GM19328 (cell line): Measurements from ENCODE around the gene NEURL4.

Source experiments
- ATAC-seq: cut with Tn5 transposase; IDR thresholded peaks from one replicate; pipeline ENCODE4 v1.9.1; 2021; ENCODE audit warnings: mild to moderate bottlenecking, moderate library complexity; ENCODE audit not compliant: unreplicated experiment

Gene NEURL4

DNA sequence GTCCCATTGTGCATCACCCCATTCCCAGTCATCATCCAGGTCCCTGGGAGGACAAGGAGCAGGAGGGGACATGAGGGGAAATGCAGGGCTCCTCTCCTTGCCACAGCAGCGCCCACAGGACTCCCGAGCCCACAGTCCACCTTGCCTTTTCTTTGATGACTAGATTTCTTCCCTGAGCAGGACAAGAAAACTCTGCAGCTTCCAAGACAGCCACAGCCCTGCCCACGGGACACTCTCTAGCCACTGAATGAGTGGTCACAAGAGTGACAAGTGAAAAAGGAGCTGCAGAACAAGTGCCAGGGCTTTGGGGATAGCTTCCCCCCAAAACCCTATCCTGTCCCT, 4.7 kb downstream of the NEURL4 start:
- no peak for ATAC-seq

DNA sequence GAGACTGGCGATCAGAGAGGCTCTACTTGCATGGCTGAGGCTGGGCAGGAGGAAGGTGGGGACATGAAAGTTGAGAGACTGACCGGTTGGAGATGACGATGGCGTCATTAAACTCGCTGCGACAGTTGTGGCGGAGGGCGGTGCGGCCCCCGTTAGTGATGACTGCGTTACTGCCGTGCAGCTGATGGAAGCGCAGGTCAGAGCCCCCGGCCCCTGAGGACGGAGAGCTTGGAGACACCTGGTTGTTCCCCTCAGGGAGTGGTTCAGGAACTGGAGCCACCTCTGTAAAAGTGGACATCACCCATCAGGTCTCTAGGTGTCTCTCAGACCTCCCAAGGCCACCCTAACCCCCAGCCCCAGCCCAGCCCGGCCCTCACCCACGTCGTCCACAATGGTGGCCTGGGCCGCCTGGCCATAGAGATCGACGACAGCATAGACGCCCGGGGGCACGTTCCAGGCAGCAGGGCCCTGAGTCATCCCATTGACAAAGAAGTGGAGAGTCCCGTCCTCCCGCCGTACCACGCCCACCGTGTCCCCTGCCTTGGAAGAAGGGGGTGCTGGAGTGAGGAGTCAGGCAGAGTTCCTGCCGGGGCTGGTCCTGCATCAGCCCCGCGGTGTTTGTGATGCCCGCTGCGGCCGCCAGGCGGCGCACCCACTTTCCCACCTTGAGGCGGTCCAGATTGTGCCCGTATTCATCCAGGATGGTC, 5.3 kb downstream of the NEURL4 start:
- no peak for ATAC-seq

DNA sequence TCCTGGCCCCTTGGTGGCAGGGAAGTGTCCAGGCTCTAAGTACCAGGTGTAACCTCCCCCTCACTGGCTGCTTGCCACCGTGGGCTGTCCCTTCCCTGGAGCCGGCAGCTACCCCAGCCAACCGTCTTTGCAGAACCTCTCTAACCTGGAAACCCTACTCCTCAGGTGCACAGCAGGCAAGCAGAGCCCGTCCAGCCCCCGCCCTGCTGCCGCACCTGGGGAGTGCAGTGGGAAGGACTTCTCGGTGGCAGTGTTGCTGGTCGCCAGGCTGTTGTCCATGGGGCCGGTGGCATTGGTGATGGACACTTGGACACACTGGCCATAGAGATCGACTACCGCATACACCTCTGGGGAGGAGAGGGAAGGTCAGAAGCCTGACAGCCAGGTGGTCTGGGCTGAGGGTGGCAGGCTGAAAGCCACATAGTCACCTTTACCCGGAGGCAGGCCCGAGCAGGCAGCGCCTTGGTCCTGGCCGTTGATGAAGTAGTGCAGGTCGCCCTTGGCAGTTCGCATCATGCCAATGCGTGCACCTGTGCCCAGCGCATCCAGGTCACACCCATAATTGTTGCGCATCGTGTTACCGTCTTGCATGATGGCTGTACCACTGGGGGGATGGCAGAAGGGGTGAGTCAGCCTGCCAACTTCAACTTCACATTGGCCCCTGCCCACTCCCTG, 6.5 kb downstream of the NEURL4 start:
- ATAC-seq = no peak

DNA sequence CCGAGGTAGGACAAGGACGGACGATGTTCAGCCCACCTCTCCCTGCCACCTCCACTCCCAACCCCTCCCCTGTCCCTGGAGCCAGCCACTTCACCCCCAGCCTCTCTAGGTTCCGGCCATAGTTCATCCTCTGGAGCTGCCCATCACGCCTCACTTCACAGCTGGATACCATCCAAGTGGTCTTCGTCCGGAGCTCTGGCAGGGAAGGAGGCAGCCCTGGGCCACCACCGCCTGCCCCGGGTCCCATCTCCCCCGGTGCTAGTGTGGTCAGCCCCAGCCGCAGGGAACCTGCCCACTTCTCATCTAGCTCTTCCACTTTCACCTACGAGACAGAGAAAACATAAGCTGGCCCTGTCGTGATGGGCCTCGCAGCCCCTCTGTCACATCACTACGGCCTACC, 7.7 kb downstream of the NEURL4 start:
- no peak for ATAC-seq

DNA sequence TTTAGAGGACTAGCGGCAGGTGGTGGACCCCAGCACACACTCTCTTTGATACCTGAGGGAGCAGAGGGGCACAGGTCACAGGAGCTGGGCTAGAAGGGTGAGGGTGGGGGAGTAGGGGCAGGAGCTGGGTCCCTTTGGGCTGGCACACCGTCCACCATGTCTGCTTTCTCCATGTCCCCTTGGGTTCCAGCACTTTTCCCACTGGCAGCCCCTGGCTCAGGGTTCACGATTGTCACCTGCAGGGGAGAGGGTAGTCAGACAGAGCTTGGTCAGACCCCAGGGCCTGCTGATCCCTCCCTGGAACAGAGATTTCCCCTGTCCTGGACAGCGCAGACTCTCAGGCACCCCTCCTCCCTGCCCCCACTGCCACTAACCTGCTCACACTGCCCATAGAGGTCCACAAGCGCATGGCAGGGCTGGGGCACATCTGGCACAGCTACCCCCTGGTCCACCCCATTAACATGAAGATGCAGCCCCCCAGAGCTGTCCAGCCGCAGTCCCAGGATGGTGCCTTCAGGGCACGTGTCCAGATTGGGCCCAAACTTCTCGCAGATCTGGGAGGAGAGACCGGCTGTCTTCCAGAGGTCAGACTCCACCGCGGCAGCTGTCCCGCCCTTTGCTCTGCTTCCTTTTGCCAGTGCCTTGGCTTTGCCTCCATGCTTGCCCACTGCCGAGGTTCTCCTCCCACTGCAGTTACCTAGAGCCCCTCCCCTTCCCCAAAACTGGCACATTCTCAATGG, 10.8 kb downstream of the NEURL4 start:
- no peak for ATAC-seq

DNA sequence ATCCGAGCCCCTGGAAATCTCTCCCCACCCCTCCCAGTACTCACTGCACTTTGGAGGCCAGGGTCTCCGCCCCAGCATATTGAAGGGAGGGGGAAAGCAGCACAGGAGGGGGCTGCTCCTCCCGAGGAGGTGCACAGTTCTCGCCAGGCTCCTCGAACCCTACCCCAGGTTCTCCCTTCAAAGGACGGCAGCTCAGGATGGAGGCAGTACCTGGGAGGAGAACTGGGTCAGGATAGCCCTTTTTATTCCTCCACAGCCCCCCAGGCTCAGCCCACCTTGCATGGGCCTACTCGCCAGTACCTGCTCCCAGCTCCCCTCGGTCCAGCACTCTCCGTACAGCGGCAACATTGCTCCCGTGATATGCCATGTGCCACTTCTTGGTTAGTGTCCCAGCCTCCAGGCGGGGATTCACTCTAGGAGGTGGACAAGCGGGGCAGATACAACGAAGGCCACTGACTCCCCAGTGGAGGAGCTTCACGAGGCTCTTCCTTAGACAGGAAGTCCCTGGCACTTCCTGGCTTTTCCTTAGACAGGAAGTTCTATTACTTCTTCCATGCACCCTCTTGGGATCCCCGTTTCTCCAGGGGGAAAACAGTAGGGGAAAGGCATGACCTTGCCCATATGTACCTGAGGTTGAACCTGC, 11.9 kb downstream of the NEURL4 start:
- no peak for ATAC-seq

DNA sequence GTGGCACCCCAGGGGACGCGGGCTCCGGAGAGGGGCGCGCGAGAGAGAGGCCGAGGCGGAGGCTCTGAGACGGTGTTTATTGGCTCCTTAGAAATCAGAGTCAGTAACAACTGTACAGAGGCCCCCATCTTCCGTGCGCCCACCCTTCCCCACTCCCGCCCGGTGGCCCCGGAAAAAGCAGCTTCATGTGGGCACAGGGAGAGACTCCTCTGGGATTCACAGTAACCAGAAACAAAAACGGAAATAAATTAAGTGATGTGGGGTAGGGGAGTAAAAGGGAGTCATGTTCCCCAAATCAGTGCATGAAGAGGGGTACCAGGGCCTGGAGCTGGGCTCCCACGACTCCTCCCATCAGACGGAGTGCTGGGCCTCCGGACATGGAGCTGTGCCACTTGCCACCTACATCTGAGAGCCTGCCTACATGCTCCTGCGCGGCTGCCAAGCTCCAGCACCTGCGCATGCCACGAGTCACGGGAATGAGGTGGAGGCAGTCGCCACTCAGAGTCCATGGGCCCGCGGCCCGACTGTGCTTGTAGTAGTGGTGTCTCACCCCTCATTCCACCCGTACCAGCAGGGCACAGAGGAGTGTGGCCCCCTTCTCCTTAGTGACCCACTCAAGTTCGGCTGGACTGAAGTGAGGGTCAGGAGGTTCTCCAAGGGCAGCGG, 13.4 kb downstream of the NEURL4 start:
- ATAC-seq = no peak

DNA sequence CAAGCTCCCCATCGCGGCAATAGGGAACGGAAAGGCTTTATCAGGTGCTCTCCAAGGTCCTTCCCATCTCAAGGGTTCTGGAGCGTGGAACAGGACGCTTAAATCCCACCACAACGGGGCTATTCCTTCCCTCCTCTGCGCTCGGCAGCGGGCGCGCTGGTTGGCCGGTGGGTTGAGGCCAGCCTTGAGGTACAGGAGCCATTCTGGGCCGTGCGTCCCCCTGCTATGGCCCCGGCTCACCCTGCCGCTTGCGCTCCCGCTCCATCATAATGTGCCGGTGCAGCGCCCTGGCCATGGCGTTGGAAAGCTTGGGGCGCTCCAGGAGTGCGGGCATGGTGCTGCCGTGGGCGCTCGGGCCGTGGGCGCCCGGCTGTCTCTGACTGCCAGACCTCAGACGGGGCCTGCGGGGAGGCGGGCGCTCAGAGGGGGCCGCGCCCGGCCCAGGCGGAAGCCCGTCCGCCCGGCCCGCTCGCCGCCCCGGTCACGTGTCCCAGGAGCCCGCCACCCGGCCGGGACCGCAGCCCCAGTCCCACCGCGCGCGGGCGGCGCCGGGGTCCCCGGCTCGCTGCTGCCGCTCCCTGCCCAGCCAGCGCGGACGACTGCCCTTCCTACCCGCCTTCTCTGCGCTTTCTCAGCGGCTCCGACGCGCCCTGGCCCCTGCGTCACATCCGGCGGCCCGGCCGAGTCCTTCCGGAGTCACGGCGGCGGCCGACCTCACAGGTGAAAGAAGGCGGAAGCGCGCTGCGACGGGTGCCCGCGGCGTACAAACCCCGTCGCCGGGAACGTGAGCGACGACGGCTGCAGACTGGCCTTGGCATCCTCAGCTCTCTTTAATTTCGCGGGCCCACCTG, 14.2 kb downstream of the NEURL4 start, which contains the start of gene GPS2:
Gene GPS2 (minus strand): TSS at position 642 of the 851 bp plus-strand sequence. CDS start 308 bp downstream, at position 334.
- ATAC-seq = peak; percentile 64

DNA sequence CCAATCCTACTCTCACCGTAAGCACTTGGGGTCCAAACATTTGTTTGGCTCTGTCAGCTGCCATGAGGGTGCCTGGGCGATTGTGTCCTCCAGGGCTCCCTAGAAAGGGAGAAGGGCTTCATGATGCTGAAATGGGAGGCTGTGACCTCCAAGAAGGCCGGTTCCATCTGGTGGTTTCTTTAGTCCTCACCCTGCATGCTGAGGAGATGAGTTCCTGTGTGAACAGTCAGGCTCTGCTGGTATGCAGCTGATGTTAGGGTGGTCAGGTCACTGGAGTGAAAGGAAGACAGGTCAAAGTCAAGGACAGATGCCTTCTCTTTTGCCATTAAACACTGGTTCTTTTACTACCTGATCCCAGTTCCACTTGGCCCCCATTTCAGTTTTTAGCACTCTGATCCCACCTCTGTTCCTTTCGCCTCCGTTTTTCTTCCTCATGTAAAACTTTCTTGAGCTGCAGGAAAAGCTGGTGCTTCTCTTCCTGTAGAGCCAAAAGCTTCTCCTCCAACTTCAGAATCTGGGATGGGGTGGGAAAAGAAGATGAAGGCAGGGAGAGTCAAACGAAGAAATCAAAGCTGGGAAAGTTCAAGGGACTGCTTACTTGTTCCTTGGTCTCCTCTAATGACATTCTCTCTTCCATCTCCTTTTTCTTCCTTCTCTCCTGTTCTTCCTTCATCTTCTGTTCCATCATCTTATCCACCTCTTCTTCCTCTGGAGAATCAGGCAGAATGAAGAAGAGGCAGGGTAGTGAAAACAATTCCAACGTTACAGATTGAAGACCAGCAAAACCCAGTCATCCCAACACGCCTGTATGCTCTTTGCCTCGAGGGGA, 15.0 kb downstream of the NEURL4 start:
- ATAC-seq = no peak

DNA sequence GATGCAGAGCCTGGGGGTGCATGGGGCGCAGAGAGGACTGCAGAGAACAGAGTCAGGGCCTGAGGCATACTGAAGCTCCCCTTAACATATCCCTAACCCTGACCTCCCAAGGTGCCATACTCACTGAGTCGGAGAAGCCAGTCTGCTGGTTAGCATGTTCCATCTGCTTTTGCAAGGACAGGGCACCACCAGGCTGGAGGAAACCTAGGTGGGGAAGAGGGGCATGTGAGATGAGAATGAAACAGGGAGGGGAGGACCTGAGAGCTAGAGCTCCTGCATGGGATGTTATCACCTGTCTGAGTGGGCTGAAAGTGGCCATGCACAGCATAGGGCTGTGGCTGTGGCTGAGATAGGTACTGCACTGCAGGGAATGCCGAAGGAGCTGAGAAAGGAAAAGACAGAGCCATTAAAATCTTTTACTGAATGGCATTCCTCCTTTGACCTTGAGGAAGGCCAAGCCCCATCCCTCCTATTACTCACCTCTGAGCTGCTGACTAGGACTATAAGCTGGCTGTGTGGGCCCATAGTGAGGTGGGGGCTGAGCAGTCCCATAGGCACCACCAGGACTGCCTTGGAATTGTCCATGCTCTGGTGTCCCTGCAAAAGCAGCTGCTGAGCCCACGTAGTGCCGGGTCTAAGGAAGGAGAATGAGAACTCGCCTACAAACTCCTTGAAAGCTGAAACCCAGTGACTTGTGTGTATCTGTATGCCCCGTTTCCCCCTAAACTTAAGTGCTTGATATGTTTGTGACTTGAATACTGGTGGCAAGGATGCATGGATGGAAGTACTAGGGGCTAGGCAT, 15.8 kb downstream of the NEURL4 start:
- ATAC-seq = no peak

DNA sequence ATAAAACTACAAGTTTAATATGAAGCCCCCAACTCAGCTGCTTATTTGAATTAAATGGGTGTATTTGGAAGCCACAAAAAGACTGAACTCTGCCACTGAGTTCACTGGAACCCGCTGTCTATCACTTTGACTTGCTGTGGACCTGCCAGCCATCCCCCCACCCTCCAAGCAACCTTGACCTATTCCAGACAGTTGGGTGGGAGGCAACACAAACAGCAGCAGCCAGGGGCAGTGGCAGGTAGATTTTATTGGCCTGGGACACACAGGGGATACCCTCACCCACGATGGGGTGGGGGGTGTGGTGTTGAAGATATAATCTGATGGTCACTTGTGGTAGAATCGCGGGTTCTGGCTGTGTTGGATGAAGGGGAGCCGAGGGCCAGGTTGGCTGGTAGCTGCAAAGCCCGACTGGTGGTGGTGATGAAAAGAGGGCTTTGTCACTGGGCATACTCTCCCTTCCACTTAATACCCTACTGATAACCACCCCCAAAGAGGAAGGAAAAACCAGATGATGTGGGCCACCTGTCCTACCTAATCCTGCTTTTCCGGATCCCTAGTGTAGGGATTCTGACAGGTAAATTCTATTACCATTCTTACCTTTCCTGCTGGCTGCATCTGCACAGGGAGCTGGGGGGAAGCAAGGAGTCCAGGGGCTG, 16.6 kb downstream of the NEURL4 start:
- ATAC-seq = no peak

DNA sequence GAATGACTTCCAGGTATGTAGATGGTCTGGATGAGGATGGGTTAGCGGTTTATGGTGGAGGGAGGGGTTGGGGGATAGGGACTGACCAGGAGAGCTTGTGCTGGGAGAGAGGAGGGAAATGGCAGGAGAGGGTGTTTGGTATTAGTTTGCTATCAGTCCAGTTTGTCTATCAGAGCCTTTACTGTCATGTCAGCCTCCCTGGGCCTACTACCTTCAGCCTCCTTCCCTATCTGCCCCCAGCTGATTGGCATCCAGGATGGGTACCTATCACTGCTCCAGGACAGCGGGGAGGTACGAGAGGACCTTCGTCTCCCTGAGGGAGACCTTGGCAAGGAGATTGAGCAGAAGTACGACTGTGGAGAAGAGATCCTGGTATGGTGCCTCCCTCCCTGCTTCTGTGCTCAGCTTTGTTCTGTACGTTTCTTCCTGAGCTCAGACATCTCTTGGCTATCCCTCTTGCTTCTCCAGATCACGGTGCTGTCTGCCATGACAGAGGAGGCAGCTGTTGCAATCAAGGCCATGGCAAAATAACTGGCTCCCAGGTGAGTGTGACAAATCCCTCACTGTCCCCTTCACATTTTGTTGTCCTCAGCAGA, 17.9 kb downstream of the NEURL4 start:
- no peak for ATAC-seq

DNA sequence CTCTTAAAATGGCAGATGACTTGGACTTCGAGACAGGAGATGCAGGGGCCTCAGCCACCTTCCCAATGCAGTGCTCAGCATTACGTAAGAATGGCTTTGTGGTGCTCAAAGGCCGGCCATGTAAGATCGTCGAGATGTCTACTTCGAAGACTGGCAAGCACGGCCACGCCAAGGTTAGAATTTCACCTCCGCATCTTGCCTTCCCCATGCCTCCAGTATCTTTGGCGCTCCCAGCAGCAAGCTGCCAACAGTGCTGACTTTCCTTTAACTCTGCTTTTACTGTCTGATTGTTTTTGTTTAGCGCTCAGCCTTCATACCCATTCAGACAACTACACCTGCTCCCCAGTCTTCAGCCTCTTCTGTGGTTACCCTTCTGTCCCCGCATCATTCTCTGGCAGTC, 19.5 kb downstream of the NEURL4 start:
- no peak for ATAC-seq

DNA sequence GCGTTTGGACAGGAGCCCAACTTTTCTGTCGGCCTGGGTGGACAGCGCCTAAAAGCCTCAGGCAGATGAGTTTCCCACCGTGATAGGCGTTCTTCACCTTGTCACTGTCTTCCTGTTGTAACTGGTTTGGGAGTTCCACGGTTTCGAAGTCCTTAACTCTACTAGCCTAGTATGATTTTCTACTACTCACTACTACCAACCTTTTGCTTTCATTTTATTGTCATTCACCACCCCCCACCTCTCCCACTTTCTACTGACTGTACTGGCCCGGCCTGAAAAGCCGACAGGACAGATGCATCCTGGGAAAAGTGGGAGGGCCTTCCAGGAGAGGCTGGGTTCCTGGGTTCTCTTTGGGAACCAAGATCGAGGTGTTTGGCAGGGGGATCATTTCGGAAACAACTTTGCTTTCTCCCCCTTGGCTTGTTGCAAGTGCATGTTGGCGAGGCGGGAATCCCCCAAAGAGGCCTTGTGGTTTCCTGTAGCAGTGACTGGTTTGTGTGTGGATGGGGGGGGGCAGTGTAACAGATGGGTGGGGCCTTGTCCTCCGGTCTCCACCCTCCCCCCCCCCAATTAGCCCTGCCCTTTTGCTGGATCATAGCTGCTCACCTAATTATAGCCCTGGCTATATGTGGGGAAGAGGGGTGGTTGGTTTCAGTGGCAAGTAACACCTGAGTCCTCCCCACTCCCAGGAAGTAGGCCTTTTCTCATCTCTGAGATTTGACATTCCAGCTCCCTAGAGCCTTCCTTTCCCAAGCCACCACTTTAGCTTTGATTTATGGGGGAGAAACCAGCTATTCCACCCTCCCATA, 20.3 kb downstream of the NEURL4 start:
- ATAC-seq = no peak

DNA sequence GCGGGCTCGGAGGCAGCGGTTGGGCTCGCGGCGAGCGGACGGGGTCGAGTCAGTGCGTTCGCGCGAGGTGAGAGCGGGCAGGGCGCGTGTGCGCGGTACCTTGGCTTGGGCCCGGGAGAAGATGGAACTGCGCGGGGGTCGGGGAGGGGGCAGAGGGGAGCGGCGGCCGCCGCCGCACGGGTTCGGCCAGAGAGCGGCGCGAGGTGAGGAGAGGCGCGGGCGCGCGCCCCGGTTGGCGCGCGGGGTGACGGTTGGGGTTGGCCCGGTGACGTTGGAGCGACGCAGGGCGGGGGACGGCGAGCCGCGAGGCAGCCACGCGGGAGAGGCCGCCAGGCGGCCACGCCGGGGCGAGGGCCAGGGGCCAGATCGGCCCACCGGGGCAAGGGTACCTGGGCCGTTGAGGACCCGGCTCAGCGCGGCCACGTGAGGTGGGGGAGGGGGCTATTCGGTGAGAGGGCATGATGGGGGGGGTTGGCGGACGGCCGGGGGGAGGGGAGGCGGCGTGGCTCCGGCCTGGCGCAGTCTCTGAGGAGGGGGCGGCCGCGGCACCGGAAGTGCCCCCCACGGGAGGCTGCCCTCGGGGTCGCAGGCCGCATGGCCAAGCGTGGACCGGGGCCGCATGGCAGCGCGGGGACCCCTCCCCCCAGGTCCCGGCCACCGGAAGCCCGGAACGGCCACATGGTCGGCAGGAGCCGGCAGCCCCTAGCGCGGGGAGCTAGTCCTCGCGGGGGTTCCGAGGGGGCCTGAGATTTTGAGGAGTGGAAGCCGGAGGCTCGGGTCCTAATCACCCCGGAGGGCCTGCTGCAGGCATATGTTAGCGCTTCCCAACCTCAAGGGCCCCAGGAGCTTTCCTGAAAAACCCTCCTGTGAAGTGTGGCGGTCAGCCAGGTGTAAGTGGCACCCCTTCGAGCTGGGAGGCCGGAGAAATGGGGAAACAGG, 21.2 kb downstream of the NEURL4 start:
- ATAC-seq = no peak
